ENCODE data around the gene ZBTB7C. TPM values are rescaled to one million over a fixed set of nuclear protein-coding genes. Genes with fewer than 3 reads are reported as not detected.

ZBTB7C gene
- total RNA-seq, 1 donor from 2014 or later, result 0.67 TPM

DNA sequence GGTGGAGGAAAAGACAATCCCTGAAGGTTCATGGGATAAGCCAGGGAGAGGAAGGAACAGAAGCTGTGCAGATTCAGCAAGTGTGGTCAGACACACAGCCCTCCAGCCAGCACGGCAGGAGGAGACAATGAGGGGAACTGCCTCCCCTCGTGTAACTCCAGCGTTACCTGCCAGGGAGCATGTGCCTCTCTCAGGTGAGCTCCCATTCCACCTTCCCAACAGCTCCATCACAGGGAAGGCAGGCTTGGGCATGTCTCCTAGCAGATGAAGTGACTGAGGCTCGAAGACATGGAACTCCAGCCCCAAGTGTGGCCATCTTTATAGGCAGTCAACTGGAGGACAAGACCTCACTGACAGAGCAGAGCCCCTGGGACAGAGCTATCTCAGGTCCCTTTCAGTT is 47.4 kb downstream of the ZBTB7C start:
- TF ChIP-seq, protein P1, sequence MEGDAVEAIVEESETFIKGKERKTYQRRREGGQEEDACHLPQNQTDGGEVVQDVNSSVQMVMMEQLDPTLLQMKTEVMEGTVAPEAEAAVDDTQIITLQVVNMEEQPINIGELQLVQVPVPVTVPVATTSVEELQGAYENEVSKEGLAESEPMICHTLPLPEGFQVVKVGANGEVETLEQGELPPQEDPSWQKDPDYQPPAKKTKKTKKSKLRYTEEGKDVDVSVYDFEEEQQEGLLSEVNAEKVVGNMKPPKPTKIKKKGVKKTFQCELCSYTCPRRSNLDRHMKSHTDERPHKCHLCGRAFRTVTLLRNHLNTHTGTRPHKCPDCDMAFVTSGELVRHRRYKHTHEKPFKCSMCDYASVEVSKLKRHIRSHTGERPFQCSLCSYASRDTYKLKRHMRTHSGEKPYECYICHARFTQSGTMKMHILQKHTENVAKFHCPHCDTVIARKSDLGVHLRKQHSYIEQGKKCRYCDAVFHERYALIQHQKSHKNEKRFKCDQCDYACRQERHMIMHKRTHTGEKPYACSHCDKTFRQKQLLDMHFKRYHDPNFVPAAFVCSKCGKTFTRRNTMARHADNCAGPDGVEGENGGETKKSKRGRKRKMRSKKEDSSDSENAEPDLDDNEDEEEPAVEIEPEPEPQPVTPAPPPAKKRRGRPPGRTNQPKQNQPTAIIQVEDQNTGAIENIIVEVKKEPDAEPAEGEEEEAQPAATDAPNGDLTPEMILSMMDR (IDR thresholded peaks at IDR 0.05; ENCODE audit: unreplicated experiment), result no peak
- no peaks in the 10 kb centered on the region for H3K36me3 Mint-ChIP-seq (ENCODE audit: low read depth, unreplicated experiment)
- peaks cover 4% of the 10 kb centered on the region for H3K4me1 Mint-ChIP-seq (ENCODE audit: unreplicated experiment)
- H3K27me3 Mint-ChIP-seq (ENCODE audit: unreplicated experiment), result peaks cover 4% of the 10 kb centered on the region
- no peaks in the 10 kb centered on the region for H3K9me3 Mint-ChIP-seq (ENCODE audit: unreplicated experiment)
- DNase-seq (ENCODE audit: low spot score), result no peak
- no peak overlapping the region for H3K4me3 Mint-ChIP-seq (ENCODE audit: unreplicated experiment)
- no peak overlapping the region for H3K27ac Mint-ChIP-seq (ENCODE audit: unreplicated experiment)

DNA sequence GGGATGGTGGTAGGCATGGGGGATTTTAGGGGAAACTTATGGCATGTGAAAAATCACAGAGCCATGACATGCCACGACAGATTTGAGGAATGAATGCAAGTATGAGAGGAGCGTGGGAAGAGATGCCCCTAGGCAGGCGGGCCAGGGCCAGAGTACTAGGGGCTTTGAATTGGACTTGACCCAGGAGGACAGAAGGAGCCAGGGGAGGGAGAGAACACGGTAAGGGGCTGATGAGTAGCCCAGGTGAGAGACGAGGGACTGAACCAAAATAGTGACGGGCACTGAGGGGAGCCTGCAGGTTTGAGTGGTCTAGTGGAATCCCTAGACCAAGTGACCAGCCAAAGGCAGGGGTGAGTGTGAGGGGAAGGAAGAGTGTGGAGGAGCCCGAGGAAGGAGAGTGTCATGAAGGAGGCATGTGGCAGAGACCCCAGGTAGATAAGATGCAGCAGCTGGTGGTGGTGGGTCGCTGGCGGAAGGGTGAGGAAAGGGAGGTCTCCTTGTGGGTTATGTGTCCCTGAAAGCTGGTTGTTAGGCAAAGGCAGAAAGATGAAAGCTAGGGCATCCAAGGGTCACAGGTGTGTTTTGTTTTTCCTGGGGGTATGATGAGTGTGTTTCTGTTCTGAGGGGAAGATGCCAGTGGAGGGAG is 48.7 kb downstream of the ZBTB7C start:
- H3K36me3 Mint-ChIP-seq (ENCODE audit: low read depth, unreplicated experiment), result no peaks in the 10 kb centered on the region
- no peaks in the 10 kb centered on the region for H3K9me3 Mint-ChIP-seq (ENCODE audit: unreplicated experiment)
- no peak for DNase-seq (ENCODE audit: low spot score)
- TF ChIP-seq, protein P1 (IDR thresholded peaks at IDR 0.05; ENCODE audit: unreplicated experiment), result no peak
- no peak overlapping the region for H3K27ac Mint-ChIP-seq (ENCODE audit: unreplicated experiment)
- H3K27me3 Mint-ChIP-seq (ENCODE audit: unreplicated experiment), result peaks cover 7% of the 10 kb centered on the region
- H3K4me3 Mint-ChIP-seq (ENCODE audit: unreplicated experiment), result no peak overlapping the region
- H3K4me1 Mint-ChIP-seq (ENCODE audit: unreplicated experiment), result peaks cover 8% of the 10 kb centered on the region

- no peak for DNase-seq (ENCODE audit: low spot score)
- no peak overlapping the region for H3K4me3 Mint-ChIP-seq (ENCODE audit: unreplicated experiment)
- H3K27ac Mint-ChIP-seq (ENCODE audit: unreplicated experiment), result no peak overlapping the region
- H3K4me1 Mint-ChIP-seq (ENCODE audit: unreplicated experiment), result peaks cover 8% of the 10 kb centered on the region
- H3K9me3 Mint-ChIP-seq (ENCODE audit: unreplicated experiment), result no peaks in the 10 kb centered on the region
- TF ChIP-seq, protein P1 (IDR thresholded peaks at IDR 0.05; ENCODE audit: unreplicated experiment), result no peak
- peaks cover 7% of the 10 kb centered on the region for H3K27me3 Mint-ChIP-seq (ENCODE audit: unreplicated experiment)
- no peaks in the 10 kb centered on the region for H3K36me3 Mint-ChIP-seq (ENCODE audit: low read depth, unreplicated experiment)
Observed at GRCh38 chr18:48359626-48360025, 49.6 kb downstream of the ZBTB7C start.

DNA sequence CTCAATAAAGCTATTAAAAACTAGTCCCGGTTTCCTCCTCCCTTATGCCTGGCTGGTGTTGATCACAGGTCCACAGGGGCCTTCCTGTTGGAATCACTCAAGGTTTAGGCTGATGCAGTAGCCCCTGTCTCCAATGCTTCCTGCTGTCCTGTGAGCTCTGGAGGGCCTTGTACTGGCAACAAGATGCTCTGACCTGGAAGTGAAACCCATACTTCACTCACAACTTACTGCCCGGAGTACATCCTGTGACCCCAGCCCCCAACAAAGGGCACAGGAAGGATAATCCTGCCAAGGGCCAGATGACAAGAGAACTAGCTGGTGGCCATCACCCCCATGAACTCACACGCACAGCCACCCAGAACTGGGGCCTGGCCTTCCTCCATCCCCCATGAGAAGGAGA is 50.3 kb downstream of the ZBTB7C start:
- no peaks in the 10 kb centered on the region for H3K9me3 Mint-ChIP-seq (ENCODE audit: unreplicated experiment)
- no peak overlapping the region for H3K4me3 Mint-ChIP-seq (ENCODE audit: unreplicated experiment)
- TF ChIP-seq, protein P1 (IDR thresholded peaks at IDR 0.05; ENCODE audit: unreplicated experiment), result no peak
- H3K27ac Mint-ChIP-seq (ENCODE audit: unreplicated experiment), result no peak overlapping the region
- H3K4me1 Mint-ChIP-seq (ENCODE audit: unreplicated experiment), result peaks cover 8% of the 10 kb centered on the region
- H3K36me3 Mint-ChIP-seq (ENCODE audit: low read depth, unreplicated experiment), result no peaks in the 10 kb centered on the region
- no peak for DNase-seq (ENCODE audit: low spot score)
- H3K27me3 Mint-ChIP-seq (ENCODE audit: unreplicated experiment), result peaks cover 9% of the 10 kb centered on the region

- no peak for DNase-seq (ENCODE audit: low spot score)
- no peak overlapping the region for H3K27ac Mint-ChIP-seq (ENCODE audit: unreplicated experiment)
- TF ChIP-seq, protein P1 (IDR thresholded peaks at IDR 0.05; ENCODE audit: unreplicated experiment), result no peak
- peaks cover 9% of the 10 kb centered on the region for H3K27me3 Mint-ChIP-seq (ENCODE audit: unreplicated experiment)
- H3K36me3 Mint-ChIP-seq (ENCODE audit: low read depth, unreplicated experiment), result no peaks in the 10 kb centered on the region
- H3K4me1 Mint-ChIP-seq (ENCODE audit: unreplicated experiment), result peaks cover 8% of the 10 kb centered on the region
- no peaks in the 10 kb centered on the region for H3K9me3 Mint-ChIP-seq (ENCODE audit: unreplicated experiment)
- H3K4me3 Mint-ChIP-seq (ENCODE audit: unreplicated experiment), result no peak overlapping the region
Observed at GRCh38 chr18:48356909-48357631, 52.1 kb downstream of the ZBTB7C start.

Measured in endothelial cell (in vitro differentiated cells).